Nephron (organoid): ENCODE measurements around the gene CCDC12.
"Not testable (repeated sequence)": the region's sequence is repeated elsewhere in the genome, so short reads cannot be mapped to it uniquely, and the experiment has no call there.

ENCODE experiments used
- H3K27ac Mint-ChIP-seq, 3 experiments: 2 replicates each; pipeline ENCODE4 v1.8.0; 2020; ENCODE audit warnings: mixed read lengths in 3 of 3, mild to moderate bottlenecking in 2 of 3, moderate library complexity in 1 of 3
- H3K27me3 Mint-ChIP-seq: 2 replicates; pipeline ENCODE4 v1.8.0; 2021; ENCODE audit warnings: low read depth, mild to moderate bottlenecking, moderate library complexity, mixed read lengths
- H3K36me3 Mint-ChIP-seq: 2 replicates; pipeline ENCODE4 v1.8.0; 2020; ENCODE audit warnings: low read depth, mixed read lengths
- H3K4me1 Mint-ChIP-seq: 2 replicates; pipeline ENCODE4 v1.8.0; 2020; ENCODE audit warnings: mixed read lengths
- H3K4me3 Mint-ChIP-seq, 3 experiments: 2 replicates each; pipeline ENCODE4 v1.8.0; 2020; ENCODE audit warnings: mild to moderate bottlenecking in 3 of 3, mixed read lengths in 3 of 3, moderate library complexity in 2 of 3
- H3K9me3 Mint-ChIP-seq: 2 replicates; pipeline ENCODE4 v1.8.0; 2020; ENCODE audit warnings: mixed read lengths
- TF ChIP-seq, protein P1 (sequence below), 3 experiments: fragments of 200-600 bp; sonication (generic); IDR thresholded peaks; one replicate each; pipeline ENCODE4 v1.5.0; 2021; ENCODE audit warnings: antibody characterized with exemption in 3 of 3; ENCODE audit not compliant: unreplicated experiment in 3 of 3

CCDC12 gene

GRCh38 chr3:46968783-46969428 lies 7.6 kb downstream of the CCDC12 start:
- Mint-ChIP-seq H3K4me3 (peak overlapping the region in 1 of 3 experiments; percentile 34), H3K27ac (peak overlapping the region in 2 of 3 experiments; percentile 39 to 80), H3K36me3 (peaks cover 18% of the 10 kb centered on the region), H3K27me3 (no peaks in the 10 kb centered on the region), H3K9me3 (no peaks in the 10 kb centered on the region), H3K4me1 (peaks cover 51% of the 10 kb centered on the region)
- TF ChIP-seq, protein P1, sequence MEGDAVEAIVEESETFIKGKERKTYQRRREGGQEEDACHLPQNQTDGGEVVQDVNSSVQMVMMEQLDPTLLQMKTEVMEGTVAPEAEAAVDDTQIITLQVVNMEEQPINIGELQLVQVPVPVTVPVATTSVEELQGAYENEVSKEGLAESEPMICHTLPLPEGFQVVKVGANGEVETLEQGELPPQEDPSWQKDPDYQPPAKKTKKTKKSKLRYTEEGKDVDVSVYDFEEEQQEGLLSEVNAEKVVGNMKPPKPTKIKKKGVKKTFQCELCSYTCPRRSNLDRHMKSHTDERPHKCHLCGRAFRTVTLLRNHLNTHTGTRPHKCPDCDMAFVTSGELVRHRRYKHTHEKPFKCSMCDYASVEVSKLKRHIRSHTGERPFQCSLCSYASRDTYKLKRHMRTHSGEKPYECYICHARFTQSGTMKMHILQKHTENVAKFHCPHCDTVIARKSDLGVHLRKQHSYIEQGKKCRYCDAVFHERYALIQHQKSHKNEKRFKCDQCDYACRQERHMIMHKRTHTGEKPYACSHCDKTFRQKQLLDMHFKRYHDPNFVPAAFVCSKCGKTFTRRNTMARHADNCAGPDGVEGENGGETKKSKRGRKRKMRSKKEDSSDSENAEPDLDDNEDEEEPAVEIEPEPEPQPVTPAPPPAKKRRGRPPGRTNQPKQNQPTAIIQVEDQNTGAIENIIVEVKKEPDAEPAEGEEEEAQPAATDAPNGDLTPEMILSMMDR (IDR thresholded peaks at IDR 0.05; ENCODE audit: unreplicated experiment in 3 of 3): no peak

DNA sequence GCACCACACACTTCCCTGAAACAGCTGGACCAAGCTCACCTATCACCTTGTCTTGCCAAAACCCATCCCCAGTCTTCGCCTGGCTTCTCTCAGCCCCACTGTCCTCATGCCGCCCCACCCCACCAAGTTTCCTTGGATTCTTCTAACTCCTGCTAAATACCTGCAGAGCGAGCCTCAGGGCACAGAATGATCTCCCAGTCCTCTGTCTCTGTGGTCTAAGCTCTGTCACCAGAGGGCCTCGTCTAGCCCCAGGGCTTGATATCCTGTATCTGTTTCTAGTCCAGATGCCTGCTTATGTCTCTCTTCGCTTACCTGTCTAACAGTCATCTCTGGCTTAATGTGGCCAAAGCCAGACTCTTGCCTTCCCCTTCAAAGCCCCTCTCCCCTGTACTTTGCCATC lies 9.7 kb downstream of the CCDC12 start:
- Mint-ChIP-seq H3K4me3 (no peak overlapping the region), H3K27me3 (no peaks in the 10 kb centered on the region), H3K27ac (peak overlapping the region in 2 of 3 experiments; percentile 68 to 70), H3K9me3 (peaks cover 4% of the 10 kb centered on the region), H3K4me1 (peaks cover 46% of the 10 kb centered on the region), H3K36me3 (peaks cover 32% of the 10 kb centered on the region)
- TF ChIP-seq, protein P1 (IDR thresholded peaks at IDR 0.05; ENCODE audit: unreplicated experiment in 3 of 3): no peak

- TF ChIP-seq, protein P1 (IDR thresholded peaks at IDR 0.05; ENCODE audit: unreplicated experiment in 3 of 3): no peak
- peaks cover 49% of the 10 kb centered on the region for H3K4me1 Mint-ChIP-seq
- no peaks in the 10 kb centered on the region for H3K27me3 Mint-ChIP-seq
- no peak overlapping the region for H3K4me3 Mint-ChIP-seq
- H3K9me3 Mint-ChIP-seq: peaks cover 4% of the 10 kb centered on the region
- H3K36me3 Mint-ChIP-seq: peaks cover 39% of the 10 kb centered on the region
- no peak overlapping the region for H3K27ac Mint-ChIP-seq
These were observed 11.4 kb downstream of the CCDC12 start for GRCh38 chr3:46965151-46965550.

DNA sequence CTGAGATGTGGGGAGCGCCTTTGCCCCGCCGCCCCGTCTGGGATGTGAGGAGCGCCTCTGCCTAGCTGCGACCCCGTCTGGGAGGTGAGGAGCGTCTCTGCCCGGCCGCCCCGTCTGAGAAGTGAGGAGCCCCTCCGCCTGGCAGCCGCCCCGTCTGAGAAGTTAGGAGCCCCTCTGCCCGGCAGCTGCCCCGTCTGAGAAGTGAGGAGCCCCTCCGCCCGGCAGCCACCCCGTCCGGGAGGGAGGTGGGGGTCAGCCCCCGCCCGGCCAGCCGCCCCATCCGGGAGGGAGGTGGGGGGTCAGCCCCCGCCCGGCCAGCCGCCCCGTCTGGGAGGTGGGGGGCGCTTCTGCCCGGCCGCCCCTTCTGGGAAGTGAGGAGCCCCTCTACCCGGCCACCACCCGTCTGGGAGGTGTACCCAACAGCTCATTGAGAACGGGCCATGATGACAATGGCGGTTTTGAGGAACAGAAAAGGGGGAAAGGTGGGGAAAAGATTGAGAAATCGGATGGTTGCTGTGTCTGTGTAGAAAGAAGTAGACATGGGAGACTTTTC lies 12.4 kb downstream of the CCDC12 start:
- peaks cover 50% of the 10 kb centered on the region for H3K4me1 Mint-ChIP-seq
- not testable (repeated sequence) for H3K4me3 Mint-ChIP-seq

GRCh38 chr3:46962990-46963389 lies 13.6 kb downstream of the CCDC12 start:
- Mint-ChIP-seq H3K36me3 (peaks cover 39% of the 10 kb centered on the region), H3K27ac (peak overlapping the region in 1 of 3 experiments; percentile 10), H3K9me3 (peaks cover 4% of the 10 kb centered on the region), H3K27me3 (no peaks in the 10 kb centered on the region), H3K4me1 (peaks cover 52% of the 10 kb centered on the region), H3K4me3 (no peak overlapping the region)
- TF ChIP-seq, protein P1 (IDR thresholded peaks at IDR 0.05; ENCODE audit: unreplicated experiment in 3 of 3): no peak

More for the DNA sequence above, 12.4 kb downstream of the CCDC12 start:
- H3K27me3 Mint-ChIP-seq, H3K27ac Mint-ChIP-seq, H3K9me3 Mint-ChIP-seq: not testable (repeated sequence)
- H3K36me3 Mint-ChIP-seq: peaks cover 39% of the 10 kb centered on the region

DNA sequence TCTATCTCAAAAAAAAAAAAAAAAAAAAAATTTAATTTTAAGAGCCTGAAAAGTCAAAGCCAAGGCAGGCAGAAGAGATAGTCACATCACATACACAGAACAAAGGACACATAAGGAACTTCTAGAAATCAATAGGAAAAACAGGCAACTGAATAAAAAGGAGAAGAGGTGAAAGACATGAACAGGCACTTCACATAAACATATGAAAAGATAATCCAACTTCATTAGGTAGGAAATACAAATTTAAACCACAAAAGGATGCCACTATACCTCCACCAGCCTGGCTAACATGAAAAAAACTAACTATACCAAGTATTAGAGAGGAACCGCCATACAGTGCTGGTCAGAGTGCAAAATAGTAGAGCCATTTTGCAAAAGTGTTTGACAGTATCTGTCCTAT lies 14.1 kb downstream of the CCDC12 start:
- Mint-ChIP-seq H3K4me3 (no peak overlapping the region), H3K27me3 (no peaks in the 10 kb centered on the region), H3K9me3 (peaks cover 4% of the 10 kb centered on the region), H3K27ac (peak overlapping the region in 1 of 3 experiments; percentile 10), H3K4me1 (peaks cover 46% of the 10 kb centered on the region), H3K36me3 (peaks cover 39% of the 10 kb centered on the region)
- TF ChIP-seq, protein P1 (IDR thresholded peaks at IDR 0.05; ENCODE audit: unreplicated experiment in 3 of 3): no peak
